ENCODE data around the gene ACP5. TPM values are rescaled to one million over a fixed set of nuclear protein-coding genes. Genes with fewer than 3 reads are reported as not detected.
"Not testable (repeated sequence)": the region's sequence is repeated elsewhere in the genome, so short reads cannot be mapped to it uniquely, and the experiment has no call there.

The ACP5 gene
- total RNA-seq, 2 experiments from 2014 or later: 21.3 to 21.4 TPM

DNA sequence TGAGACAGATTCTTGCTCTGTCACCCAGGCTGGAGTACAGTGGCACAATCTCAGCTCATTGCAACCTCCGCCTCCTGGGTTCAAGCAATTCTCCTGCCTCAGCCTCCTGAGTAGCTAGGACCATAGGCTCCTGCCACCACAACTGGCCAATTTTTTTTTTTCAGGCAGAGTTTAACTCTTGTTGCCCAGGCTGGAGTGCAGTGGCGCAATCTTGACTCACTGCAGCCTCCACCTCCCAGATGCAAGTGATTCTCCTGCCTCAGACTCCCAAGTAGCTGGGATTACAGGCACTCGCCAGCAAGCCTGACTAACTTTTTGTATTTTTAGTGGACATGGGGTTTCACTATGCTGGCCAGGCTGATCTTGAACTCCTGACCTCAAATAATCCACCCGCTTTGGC is 3.7 kb downstream of the ACP5 start:
- H3K4me3 Mint-ChIP-seq; POLR2A ChIA-PET; H3K36me3 Mint-ChIP-seq (ENCODE audit: low read depth); H3K27me3 Mint-ChIP-seq; H3K9me3 Mint-ChIP-seq; H3K27ac Mint-ChIP-seq; DNase-seq: not testable (repeated sequence)
- H3K4me1 Mint-ChIP-seq: peaks cover 13% of the 10 kb centered on the region
- CTCF ChIA-PET: interaction anchor here (1.2 kb wide), 1 partner anchor 13 kb away, joined by 3 read pairs; no protein-coding TSS in a partner anchor

DNA sequence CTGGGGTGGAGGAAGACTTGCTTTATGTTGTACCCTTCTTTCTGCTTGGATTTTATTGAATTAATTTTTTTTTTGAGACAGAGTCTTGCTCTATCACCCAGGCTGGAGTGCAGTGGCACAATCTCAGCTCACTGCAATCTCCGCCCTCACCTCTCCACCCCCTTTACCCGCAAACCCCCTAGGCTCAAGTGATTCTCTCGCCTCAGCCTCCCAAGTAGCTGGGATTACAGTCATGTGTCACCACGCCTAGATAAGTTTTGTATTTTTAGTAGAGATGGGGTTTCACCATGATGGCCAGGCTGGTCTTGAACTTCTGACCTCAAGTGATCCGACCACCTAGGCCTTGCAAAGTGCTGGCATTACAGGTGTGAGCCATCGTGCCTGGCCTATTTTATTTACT is 4.1 kb downstream of the ACP5 start:
- H3K27ac Mint-ChIP-seq; H3K4me3 Mint-ChIP-seq; H3K27me3 Mint-ChIP-seq; H3K9me3 Mint-ChIP-seq; POLR2A ChIA-PET; H3K36me3 Mint-ChIP-seq (ENCODE audit: low read depth); DNase-seq: not testable (repeated sequence)
- peaks cover 13% of the 10 kb centered on the region for H3K4me1 Mint-ChIP-seq
- CTCF ChIA-PET: interaction anchor here (1.2 kb wide), 1 partner anchor 12 kb away, joined by 3 read pairs; no protein-coding TSS in a partner anchor

DNA sequence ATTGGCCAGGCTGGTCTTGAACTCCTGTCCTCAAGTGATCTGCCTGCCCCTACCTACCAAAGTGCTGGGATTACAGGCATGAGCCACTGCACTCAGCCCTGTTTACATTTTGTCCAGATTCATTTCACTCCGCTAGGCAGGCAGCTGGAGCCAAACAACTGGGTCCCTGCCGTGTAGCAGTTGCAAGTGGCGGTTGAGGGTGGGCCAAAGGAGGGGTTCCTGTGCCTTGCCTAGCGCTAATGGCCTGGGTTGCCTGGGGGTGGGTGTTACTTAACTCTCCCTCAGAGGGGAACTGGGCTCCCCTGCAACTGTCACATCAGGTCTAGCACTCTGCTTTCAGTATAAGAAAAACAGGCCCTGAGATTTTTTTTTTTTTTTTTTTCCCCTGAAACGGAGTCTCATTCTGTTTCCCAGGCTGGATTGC is 7.4 kb downstream of the ACP5 start:
- DNase-seq: no peak
- no peaks in the 10 kb centered on the region for H3K9me3 Mint-ChIP-seq
- ChIA-PET CTCF (interaction anchor here (0.6 to 2.8 kb wide), 3 partner anchors 9 to 290 kb away, joined by 3 to 13 read pairs (median 4); partner anchors contain the start of gene ELOF1), POLR2A (no interaction called here)
- H3K27ac Mint-ChIP-seq: no peak overlapping the region
- peaks cover 12% of the 10 kb centered on the region for H3K4me1 Mint-ChIP-seq
- no peaks in the 10 kb centered on the region for H3K36me3 Mint-ChIP-seq (ENCODE audit: low read depth)
- H3K27me3 Mint-ChIP-seq: no peaks in the 10 kb centered on the region
- H3K4me3 Mint-ChIP-seq: no peak overlapping the region

DNA sequence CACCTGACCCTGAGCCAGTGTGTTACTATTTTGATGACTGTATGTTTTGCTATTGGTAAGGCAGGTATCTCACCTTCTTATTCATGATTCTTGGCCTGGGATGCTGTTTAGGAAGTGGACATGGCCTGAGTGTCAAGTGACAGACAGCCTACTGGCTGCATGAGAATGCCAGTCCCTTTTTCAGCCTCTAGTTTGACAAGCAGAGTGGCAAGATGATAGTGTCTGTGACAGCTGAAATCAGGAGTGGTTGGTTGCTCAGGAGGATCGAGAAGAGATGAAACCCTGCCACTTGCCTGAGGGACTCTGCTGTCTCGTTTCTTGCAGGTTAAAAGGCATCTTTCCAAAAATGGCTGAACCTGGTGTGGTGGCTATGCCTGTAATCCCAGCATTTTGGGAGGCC is 11.3 kb downstream of the ACP5 start:
- no peak for DNase-seq
- Mint-ChIP-seq H3K36me3 (ENCODE audit: low read depth) (no peaks in the 10 kb centered on the region), H3K27me3 (no peaks in the 10 kb centered on the region), H3K4me1 (peaks cover 15% of the 10 kb centered on the region), H3K4me3 (no peak overlapping the region), H3K9me3 (no peaks in the 10 kb centered on the region), H3K27ac (no peak overlapping the region)
- CTCF ChIA-PET: no interaction called here
- POLR2A ChIA-PET: no interaction called here

DNA sequence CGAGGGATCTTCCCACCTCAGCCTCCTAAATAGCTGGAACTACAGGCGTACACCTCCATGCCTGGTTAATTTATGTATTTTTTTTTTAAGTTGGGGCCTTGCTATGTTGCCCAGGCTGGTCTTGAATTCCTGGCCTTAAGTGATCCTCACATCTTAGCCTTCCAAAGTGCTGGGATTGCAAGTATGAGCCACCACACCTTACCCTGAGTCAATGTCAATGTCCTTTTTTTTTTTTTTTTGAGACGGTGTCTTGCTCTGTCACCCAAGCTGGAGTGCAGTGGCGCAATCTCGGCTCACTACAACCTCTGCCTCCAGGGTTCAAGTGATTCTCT is 11.8 kb downstream of the ACP5 start:
- H3K27me3 Mint-ChIP-seq; H3K9me3 Mint-ChIP-seq; DNase-seq; CTCF ChIA-PET; POLR2A ChIA-PET; H3K36me3 Mint-ChIP-seq (ENCODE audit: low read depth); H3K27ac Mint-ChIP-seq; H3K4me3 Mint-ChIP-seq: not testable (repeated sequence)
- peaks cover 19% of the 10 kb centered on the region for H3K4me1 Mint-ChIP-seq

DNA sequence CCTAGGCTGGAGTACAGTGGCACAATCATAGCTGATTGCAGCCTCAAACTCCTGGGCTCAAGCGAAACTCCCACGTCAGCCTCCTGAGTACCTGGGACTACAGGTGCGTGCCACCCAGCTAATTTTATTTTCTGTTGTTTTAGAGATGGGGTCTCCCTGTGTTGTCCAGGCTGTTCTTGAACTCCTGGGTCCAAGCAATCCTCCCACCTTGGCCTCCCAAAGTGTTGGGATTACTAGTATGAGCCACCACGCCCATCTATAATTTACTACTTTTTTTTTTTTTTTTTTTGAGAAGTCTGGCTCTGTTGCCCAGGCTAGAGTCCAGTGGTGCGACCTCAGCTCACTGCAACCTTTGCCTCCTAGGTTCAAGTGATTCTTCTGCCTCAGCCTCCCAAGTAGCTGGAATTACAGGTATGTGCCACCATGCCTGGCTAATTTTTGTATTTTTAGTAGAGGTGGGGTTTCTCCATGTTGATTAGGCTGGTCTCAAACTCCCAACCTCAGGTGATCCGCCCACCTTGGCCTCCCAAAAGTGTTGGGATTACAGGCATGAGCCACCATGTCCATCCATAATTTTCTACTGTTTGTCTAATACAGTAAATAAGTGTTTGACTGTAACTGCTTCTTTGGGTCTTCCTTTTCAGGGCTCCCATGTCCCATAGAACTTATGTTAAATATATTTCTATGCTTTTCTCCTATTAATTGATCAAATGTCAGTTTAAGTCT is 13.2 kb downstream of the ACP5 start:
- CTCF ChIA-PET: interaction anchor here (1.4 kb wide), 1 partner anchor 14 kb away, joined by 4 read pairs; no protein-coding TSS in a partner anchor
- H3K27ac Mint-ChIP-seq; H3K4me3 Mint-ChIP-seq; H3K27me3 Mint-ChIP-seq; POLR2A ChIA-PET; H3K36me3 Mint-ChIP-seq (ENCODE audit: low read depth); H3K9me3 Mint-ChIP-seq; DNase-seq: not testable (repeated sequence)
- H3K4me1 Mint-ChIP-seq: peaks cover 28% of the 10 kb centered on the region

DNA sequence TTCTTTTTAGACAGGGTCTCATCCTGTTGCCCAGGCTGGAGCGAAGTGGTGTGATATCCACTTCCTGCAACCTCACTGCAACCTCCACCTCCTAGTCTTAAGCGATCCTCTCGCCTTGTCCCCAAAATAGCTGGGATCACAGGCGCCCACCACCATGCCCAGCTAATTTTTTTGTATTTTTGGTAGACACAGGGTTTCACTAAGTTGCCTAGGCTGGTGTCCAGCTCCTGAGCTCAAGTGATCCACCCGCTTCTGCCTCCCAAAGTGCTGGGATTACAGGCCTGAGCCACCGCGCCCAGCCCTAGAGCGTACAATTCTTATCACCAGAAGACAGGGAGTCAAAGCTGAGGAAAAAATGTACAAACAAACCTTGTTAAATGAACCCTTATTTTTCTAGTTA is 13.9 kb downstream of the ACP5 start:
- Mint-ChIP-seq H3K9me3 (no peaks in the 10 kb centered on the region), H3K27me3 (no peaks in the 10 kb centered on the region), H3K27ac (no peak overlapping the region), H3K4me1 (peaks cover 30% of the 10 kb centered on the region), H3K36me3 (ENCODE audit: low read depth) (no peaks in the 10 kb centered on the region), H3K4me3 (no peak overlapping the region)
- ChIA-PET POLR2A (no interaction called here), CTCF (interaction anchor here (1.2 to 1.4 kb wide), 2 partner anchors 15 to 35 kb away, joined by 3 to 4 read pairs; partner anchors contain the start of gene ECSIT)
- no peak for DNase-seq

DNA sequence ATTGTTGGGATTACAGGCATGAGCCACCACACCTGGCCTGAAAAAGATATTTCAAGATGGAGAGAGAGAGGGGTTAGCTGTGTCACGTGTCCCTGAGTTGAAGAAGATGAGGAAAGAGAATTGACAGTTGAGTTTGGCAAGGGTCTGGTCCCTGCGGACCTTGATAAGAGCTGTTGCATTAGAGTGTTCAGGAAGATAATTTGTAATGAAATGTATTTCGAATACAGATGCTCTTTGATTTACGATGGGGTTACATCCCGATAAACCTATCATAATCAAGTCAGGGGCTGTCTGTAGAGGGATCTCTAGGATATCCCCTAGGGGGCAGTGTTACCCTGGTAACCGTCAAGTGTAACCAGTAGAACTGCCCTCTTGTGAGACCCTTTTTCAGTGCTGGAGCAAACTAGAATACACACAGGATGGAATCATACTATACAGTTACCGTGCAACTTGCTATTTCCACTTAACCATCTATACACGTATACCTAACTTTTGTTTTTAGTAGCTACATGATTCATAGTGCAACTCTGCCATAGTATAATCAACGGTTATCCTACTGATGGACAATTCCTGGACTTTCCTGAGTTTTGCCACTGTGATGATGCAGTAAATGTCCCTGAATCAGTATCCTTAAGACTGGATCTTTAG is 16.9 kb downstream of the ACP5 start:
- DNase-seq: peak; percentile 64
- Mint-ChIP-seq H3K4me3 (peak overlapping the region; percentile 68), H3K4me1 (peaks cover 43% of the 10 kb centered on the region), H3K27me3 (no peaks in the 10 kb centered on the region), H3K27ac (peak overlapping the region; percentile 61), H3K36me3 (ENCODE audit: low read depth) (peaks cover 10% of the 10 kb centered on the region), H3K9me3 (no peaks in the 10 kb centered on the region)
- POLR2A ChIA-PET: interaction anchor here (1.0 to 3.6 kb wide), 6 partner anchors 14 to 54 kb away, joined by 3 to 12 read pairs (median 4); no protein-coding TSS in a partner anchor
- CTCF ChIA-PET: interaction anchor here (0.5 to 3.9 kb wide), 18 partner anchors 8 to 262 kb away, joined by 3 to 20 read pairs (median 3); partner anchors contain the start of genes ACP5, ECSIT, ODAD3 and PRKCSH

DNA sequence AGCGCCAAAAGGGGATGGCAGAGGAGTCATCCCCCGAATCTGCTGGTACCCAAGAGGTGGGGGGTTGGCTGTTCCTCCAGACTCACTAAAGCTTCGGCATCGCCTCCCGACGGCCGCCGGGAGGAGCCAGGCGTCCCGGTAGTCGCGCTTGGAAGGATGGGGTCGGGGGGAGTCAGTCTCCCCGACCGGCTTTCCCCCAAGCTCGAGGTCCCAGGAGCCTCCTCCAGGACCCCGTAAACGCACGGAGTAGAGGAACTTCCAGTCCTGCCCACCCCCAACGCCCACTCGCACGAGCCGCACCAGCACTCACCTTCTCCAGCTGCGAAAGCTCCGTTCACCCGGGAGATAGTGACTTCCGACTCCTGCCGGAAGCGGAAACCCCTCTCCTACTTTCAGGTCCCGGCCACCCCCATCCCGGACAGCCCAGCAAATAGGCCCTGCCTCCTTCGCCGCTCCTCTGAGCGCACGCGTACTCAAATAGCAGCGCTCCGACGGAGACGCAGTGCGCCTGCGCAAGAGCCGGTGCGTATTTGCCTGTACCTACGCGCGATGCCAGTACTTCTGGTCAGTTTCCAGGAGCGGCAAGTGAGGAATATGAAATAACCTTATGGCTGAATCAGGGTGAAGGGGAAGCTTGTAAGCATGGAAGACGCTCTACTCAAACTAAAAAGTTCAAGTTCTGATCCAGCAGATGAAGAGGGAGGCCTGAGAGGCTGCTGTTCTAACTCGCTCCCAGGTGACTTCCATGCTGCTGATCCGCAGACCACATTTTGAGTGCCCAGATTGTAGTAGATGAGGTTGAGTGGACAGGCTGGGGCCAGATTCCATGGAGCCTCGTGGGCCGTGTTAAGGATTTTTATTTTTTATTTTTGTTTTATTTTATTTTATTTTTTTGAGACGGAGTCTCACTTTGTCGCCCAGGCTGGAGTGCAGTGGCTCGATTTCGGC is 18.3 kb downstream of the ACP5 start, which contains the start of gene ELOF1:
TSS of gene ELOF1 (minus strand) at position 350 of the 948 bp plus-strand sequence. CDS start 4,883 bp downstream, outside the sequence.
- POLR2A ChIA-PET: interaction anchor here (0.9 to 3.6 kb wide), 11 partner anchors 9 to 429 kb away, joined by 3 to 12 read pairs (median 4); partner anchors contain the start of gene ECSIT
- peak within 1 kb of the TSS; percentile 95 for H3K4me3 Mint-ChIP-seq
- peaks cover 15% of the 10 kb centered on the region for H3K36me3 Mint-ChIP-seq (ENCODE audit: low read depth)
- no peaks in the 10 kb centered on the region for H3K9me3 Mint-ChIP-seq
- no peaks in the 10 kb centered on the region for H3K27me3 Mint-ChIP-seq
- CTCF ChIA-PET: interaction anchor here (0.9 to 3.9 kb wide), 16 partner anchors 10 to 219 kb away, joined by 3 to 20 read pairs (median 4); partner anchors contain the start of genes ACP5, ECSIT, SWSAP1 and ZNF823
- peak; percentile 97 for DNase-seq
- peak within 1 kb of the TSS; percentile 76 for H3K27ac Mint-ChIP-seq
- peaks cover 50% of the 10 kb centered on the region for H3K4me1 Mint-ChIP-seq

DNA sequence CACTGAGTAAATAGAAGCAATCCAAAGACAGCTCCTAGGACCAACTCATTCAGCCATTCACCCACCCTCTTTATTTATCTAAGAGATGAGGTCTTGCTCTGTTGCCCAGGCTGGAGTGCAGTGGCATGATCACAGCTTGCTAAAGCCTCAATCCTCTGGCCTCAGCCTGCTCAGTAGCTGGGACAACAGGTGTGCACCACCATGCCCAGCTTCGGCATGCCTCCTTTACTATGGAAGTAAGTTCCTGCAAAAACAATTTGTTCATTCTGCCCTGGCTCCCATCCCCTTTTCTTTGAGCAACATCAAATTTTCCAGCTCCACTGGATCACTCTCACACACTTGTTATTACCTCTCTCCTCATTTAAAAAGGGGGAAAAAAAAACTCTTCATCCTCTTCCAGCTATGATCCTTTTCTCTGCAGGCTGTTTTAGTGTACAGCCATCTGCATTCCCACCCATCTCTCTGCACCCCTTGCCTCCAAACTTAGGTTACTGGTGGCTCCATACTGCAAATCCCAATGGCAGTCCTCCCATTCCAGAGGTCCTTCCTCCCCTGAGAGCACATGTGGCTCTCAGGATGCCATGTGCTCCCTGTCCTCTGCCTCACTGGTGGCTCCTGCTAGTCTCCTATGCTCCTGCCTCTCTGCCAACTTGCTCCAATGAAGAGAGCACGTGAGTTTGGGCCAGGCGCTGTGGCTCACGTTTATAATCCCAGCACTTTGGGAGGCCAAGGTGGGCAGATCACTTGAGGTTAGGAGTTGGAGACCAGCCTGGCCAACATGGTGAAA is 20.6 kb downstream of the ACP5 start:
- Mint-ChIP-seq H3K36me3 (ENCODE audit: low read depth) (peaks cover 25% of the 10 kb centered on the region), H3K27ac (no peak overlapping the region), H3K27me3 (no peaks in the 10 kb centered on the region), H3K9me3 (no peaks in the 10 kb centered on the region), H3K4me1 (peaks cover 53% of the 10 kb centered on the region), H3K4me3 (peak overlapping the region; percentile 37)
- ChIA-PET CTCF (interaction anchor here (0.6 kb wide), 1 partner anchor 104 kb away, joined by 3 read pairs; no protein-coding TSS in a partner anchor), POLR2A (no interaction called here)
- no peak for DNase-seq

DNA sequence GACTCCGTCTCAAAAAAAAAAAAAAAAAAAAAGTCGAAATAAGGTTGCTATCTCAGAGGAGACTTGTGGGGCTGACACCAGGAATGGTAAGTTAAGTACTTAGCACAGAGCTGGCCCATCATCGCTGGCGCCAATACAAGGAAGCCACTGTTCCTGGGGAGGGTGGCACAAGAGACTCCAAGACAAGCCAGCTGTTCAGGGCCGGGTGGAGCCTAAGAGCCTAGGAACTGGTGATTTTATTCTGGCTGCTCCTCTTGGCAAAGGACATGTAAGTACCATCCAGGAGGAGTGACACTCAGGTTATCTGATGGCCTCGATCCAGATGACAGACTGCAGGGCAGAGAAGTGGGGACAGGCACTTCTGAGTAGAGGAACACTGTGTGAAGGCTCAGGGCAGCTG is 22.2 kb downstream of the ACP5 start:
- ChIA-PET CTCF (interaction anchor here (0.6 to 1.1 kb wide), 2 partner anchors 18 to 1118 kb away, joined by 3 read pairs; no protein-coding TSS in a partner anchor), POLR2A (no interaction called here)
- Mint-ChIP-seq H3K27me3 (no peaks in the 10 kb centered on the region), H3K9me3 (no peaks in the 10 kb centered on the region), H3K36me3 (ENCODE audit: low read depth) (peaks cover 25% of the 10 kb centered on the region), H3K27ac (no peak overlapping the region), H3K4me1 (peaks cover 44% of the 10 kb centered on the region), H3K4me3 (peak overlapping the region; percentile 11)
- DNase-seq: no peak

DNA sequence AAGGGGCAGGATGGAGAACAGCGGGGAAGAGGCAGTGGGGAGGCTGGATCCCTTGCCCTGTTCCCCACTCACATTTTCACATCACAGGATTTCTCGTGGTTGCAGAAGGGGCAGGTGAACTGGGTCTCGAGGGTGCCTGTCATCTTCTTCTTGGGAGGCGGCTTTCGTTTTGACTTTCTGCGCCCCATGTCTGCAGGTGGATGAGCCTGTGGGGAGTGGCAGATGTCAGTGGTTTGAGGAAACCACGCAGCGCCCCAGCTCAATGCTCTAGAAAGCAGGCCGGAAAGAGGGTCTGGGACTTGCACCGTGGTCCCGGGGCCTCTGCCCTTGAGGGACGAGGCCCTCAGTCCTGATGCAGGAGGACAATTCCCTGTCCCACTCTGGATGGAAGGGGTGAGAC is 23.3 kb downstream of the ACP5 start:
- Mint-ChIP-seq H3K4me1 (peaks cover 38% of the 10 kb centered on the region), H3K27ac (peak overlapping the region; percentile 55), H3K36me3 (ENCODE audit: low read depth) (peaks cover 25% of the 10 kb centered on the region), H3K27me3 (no peaks in the 10 kb centered on the region), H3K9me3 (no peaks in the 10 kb centered on the region), H3K4me3 (no peak overlapping the region)
- peak; percentile 38 for DNase-seq
- ChIA-PET CTCF (interaction anchor here (0.7 to 1.1 kb wide), 3 partner anchors 17 to 71 kb away, joined by 3 read pairs; no protein-coding TSS in a partner anchor), POLR2A (no interaction called here)

All from activated CD4-positive, alpha-beta memory T cell treated with anti-CD3 and anti-CD28 coated beads, Interleukin-2, amount 10 ng/mL, durations not matched to agents 7 days and 5 days (primary cell).